CD4-positive, alpha-beta memory T cell (primary cell): ENCODE measurements around the gene RER1. TPM values are rescaled to one million over a fixed set of nuclear protein-coding genes. Genes with fewer than 3 reads are reported as not detected.

Experiments used
- CTCF ChIA-PET: fragments of 350-600 bp; sonication (Branson Sonifier 250); formaldehyde crosslinking; loops from one replicate; lab custom pipeline; 2021; ENCODE audit warnings: inconsistent platforms; ENCODE audit not compliant: partially characterized antibody; lab: Charles Lee
- POLR2A ChIA-PET: fragments of 350-600 bp; sonication (Branson Sonifier 250); formaldehyde crosslinking; loops from one replicate; lab custom pipeline; 2021; ENCODE audit not compliant: partially characterized antibody; lab: Charles Lee
- DNase-seq, 5 donors: peaks; one replicate each; pipeline versions ENCODE4 v3.0.0 to v3.0.0-alpha.2; 2020 to 2022; ENCODE audit warnings: mixed read lengths in 1 of 5
- H3K27ac ChIP-seq: one replicate; pipeline ENCODE4 v1.7.0; 2013; ENCODE audit warnings: low read depth, low read length
- H3K27me3 ChIP-seq: 2 replicates; pipeline ENCODE4 v1.7.0; 2013; ENCODE audit warnings: mild to moderate bottlenecking, low read length, moderate library complexity; ENCODE audit not compliant: insufficient read depth
- H3K36me3 ChIP-seq: 2 replicates; pipeline ENCODE4 v1.7.0; 2013; ENCODE audit warnings: mild to moderate bottlenecking, low read length, moderate library complexity; ENCODE audit not compliant: insufficient read depth
- H3K4me1 ChIP-seq: 2 replicates; pipeline ENCODE4 v1.7.0; 2013; ENCODE audit warnings: mild to moderate bottlenecking, low read length, moderate library complexity; ENCODE audit not compliant: insufficient read depth
- H3K4me3 ChIP-seq, 2 donors: one replicate each; pipeline ENCODE4 v1.7.0; 2013; ENCODE audit warnings: low read length in 2 of 2, mild to moderate bottlenecking in 1 of 2
- H3K9me3 ChIP-seq, 2 donors: one replicate each; pipeline ENCODE4 v1.7.0; 2013; ENCODE audit warnings: low read length in 2 of 2, control low read depth in 1 of 2; ENCODE audit not compliant: control insufficient read depth in 1 of 2
- H3K27ac Mint-ChIP-seq, 7 donors: one replicate each; pipeline ENCODE4 v1.8.0; 2020 to 2021; ENCODE audit warnings: mixed read lengths in 7 of 7, mild to moderate bottlenecking in 6 of 7, inconsistent platforms in 3 of 7, moderate library complexity in 3 of 7
- H3K27me3 Mint-ChIP-seq, 2 donors: one replicate each; pipeline ENCODE4 v1.8.0; 2020 to 2021; ENCODE audit warnings: mixed read lengths in 2 of 2
- H3K36me3 Mint-ChIP-seq, 2 donors: one replicate each; pipeline ENCODE4 v1.8.0; 2020 to 2021; ENCODE audit warnings: mixed read lengths in 2 of 2, inconsistent platforms in 1 of 2, mild to moderate bottlenecking in 1 of 2
- H3K4me1 Mint-ChIP-seq, 4 donors: one replicate each; pipeline ENCODE4 v1.8.0; 2020 to 2021; ENCODE audit warnings: mixed read lengths in 4 of 4, mild to moderate bottlenecking in 1 of 4
- H3K4me3 Mint-ChIP-seq, 8 donors: one replicate each; pipeline ENCODE4 v1.8.0; 2020 to 2021; ENCODE audit warnings: mixed read lengths in 8 of 8, mild to moderate bottlenecking in 7 of 8, moderate library complexity in 6 of 8, inconsistent platforms in 3 of 8
- H3K9me3 Mint-ChIP-seq, 8 donors: one replicate each; pipeline ENCODE4 v1.8.0; 2020 to 2021; ENCODE audit warnings: mixed read lengths in 8 of 8, mild to moderate bottlenecking in 5 of 8, inconsistent platforms in 3 of 8, moderate library complexity in 1 of 8
- intact Hi-C: fragments of 100-400 bp; cut with micrococcal nuclease; formaldehyde crosslinking; loops from one replicate; pipeline ENCODE4 v1.15.1; 2023
- polyA plus RNA-seq, 2 donors: library from polyadenylated mRNA; unstranded; fragments of 300-500 nt; fragmentation: Illumina TruSeq; gene quantifications; one replicate each; pipeline ENCODE4 v1.2.3, GENCODE V29; 2021
- total RNA-seq, 2 experiments: library from RNA; stranded (reverse); gene quantifications; one replicate each; pipeline ENCODE4 v1.2.3, GENCODE V29; 2021

Gene RER1
- total and polyA plus RNA-seq, 4 experiments from 2014 or later: 131 to 221 (median 150) TPM

GRCh38 chr1:2376261-2376741, 15.3 kb upstream of the RER1 start:
- intact Hi-C loops: no loop called here
- ChIA-PET CTCF (interaction anchor here (10.5 kb wide), 1 partner anchor 181 kb away, joined by 236 read pairs; the partner anchor contains the start of gene FAAP20), POLR2A (interaction anchor here (1.6 kb wide), 1 partner anchor 181 kb away, joined by 4 read pairs; the partner anchor contains the start of gene FAAP20)
- Histone ChIP-seq H3K9me3 (no peaks in the 10 kb centered on the region), H3K27me3 (no peaks in the 10 kb centered on the region), H3K4me1 (no peaks in the 10 kb centered on the region), H3K36me3 (no peaks in the 10 kb centered on the region), H3K27ac (no peak overlapping the region), H3K4me3 (no peak overlapping the region)
- no peak overlapping the region for H3K4me3 Mint-ChIP-seq
- H3K36me3 Mint-ChIP-seq: no peaks in the 10 kb centered on the region
- no peak overlapping the region for H3K27ac Mint-ChIP-seq
- H3K27me3 Mint-ChIP-seq: no peaks in the 10 kb centered on the region
- no peak for DNase-seq
- H3K9me3 Mint-ChIP-seq: no peaks in the 10 kb centered on the region
- H3K4me1 Mint-ChIP-seq: no peaks in the 10 kb centered on the region

DNA sequence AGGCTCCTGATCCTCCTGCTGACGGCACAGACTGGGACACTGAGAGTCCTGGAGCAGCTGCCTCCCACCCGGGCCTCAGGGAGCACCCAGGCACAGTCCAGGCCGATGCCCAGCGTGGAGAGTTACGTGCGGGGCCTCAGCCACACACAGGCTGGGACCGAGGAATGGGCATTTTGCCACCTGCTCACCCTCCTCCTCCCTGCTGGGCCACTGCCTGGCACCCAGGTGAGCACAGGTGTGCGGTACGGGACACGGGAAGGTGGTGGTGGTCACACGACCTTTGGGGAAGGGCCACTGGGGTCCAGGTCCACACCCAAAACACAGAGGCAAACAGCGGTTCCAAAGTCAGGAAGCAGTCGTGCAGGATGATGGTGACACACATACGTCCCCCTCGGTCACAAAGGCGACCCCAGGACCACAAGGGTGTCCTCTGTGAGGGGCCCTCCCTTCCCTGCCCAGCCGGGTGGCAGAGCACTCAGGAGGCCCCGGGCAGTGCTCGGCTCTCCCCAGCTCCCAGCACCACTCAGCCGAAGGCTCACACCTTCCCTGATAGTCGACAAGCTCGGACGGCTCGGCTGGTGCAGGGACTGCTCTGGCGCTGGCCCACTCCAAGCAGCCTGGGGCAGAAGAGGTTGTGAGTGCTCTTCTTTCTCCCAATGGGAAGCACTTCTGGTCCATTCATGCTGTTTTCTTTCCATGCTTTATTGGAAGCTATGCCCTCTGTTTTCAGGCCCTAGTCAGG, 14.5 kb upstream of the RER1 start:
- Mint-ChIP-seq H3K27ac (no peak overlapping the region), H3K4me3 (no peak overlapping the region), H3K36me3 (no peaks in the 10 kb centered on the region), H3K9me3 (no peaks in the 10 kb centered on the region), H3K27me3 (no peaks in the 10 kb centered on the region), H3K4me1 (peaks cover 0 to 3% (median 0%) of the 10 kb centered on the region in 4 donors)
- H3K27me3 ChIP-seq: no peaks in the 10 kb centered on the region
- intact Hi-C loops: no loop called here
- H3K9me3 ChIP-seq: no peaks in the 10 kb centered on the region
- H3K4me3 ChIP-seq: no peak overlapping the region
- H3K4me1 ChIP-seq: peaks cover 4% of the 10 kb centered on the region
- ChIA-PET POLR2A (interaction anchor here (1.6 kb wide), 1 partner anchor 182 kb away, joined by 4 read pairs; the partner anchor contains the start of gene FAAP20), CTCF (interaction anchor here (10.5 kb wide), 1 partner anchor 182 kb away, joined by 236 read pairs; the partner anchor contains the start of gene FAAP20)
- no peak overlapping the region for H3K27ac ChIP-seq
- no peak for DNase-seq
- no peaks in the 10 kb centered on the region for H3K36me3 ChIP-seq

- H3K27me3 Mint-ChIP-seq: no peaks in the 10 kb centered on the region
- no peak overlapping the region for H3K4me3 Mint-ChIP-seq
- Histone ChIP-seq H3K4me3 (no peak overlapping the region), H3K4me1 (peaks cover 9% of the 10 kb centered on the region), H3K36me3 (no peaks in the 10 kb centered on the region), H3K27ac (no peak overlapping the region), H3K27me3 (no peaks in the 10 kb centered on the region), H3K9me3 (no peaks in the 10 kb centered on the region)
- no peak for DNase-seq
- peaks cover 0 to 3% (median 0%) of the 10 kb centered on the region in 4 donors for H3K4me1 Mint-ChIP-seq
- H3K27ac Mint-ChIP-seq: no peak overlapping the region
- no peaks in the 10 kb centered on the region for H3K9me3 Mint-ChIP-seq
- no peaks in the 10 kb centered on the region for H3K36me3 Mint-ChIP-seq
- POLR2A ChIA-PET: interaction anchor here (1.6 kb wide), 1 partner anchor 183 kb away, joined by 4 read pairs; the partner anchor contains the start of gene FAAP20
- intact Hi-C loops: no loop called here
- CTCF ChIA-PET: interaction anchor here (1.2 to 10.5 kb wide), 4 partner anchors 63 to 238 kb away, joined by 3 to 236 read pairs (median 4); partner anchors contain the start of gene FAAP20
Observed at GRCh38 chr1:2377751-2378440, 13.7 kb upstream of the RER1 start.

DNA sequence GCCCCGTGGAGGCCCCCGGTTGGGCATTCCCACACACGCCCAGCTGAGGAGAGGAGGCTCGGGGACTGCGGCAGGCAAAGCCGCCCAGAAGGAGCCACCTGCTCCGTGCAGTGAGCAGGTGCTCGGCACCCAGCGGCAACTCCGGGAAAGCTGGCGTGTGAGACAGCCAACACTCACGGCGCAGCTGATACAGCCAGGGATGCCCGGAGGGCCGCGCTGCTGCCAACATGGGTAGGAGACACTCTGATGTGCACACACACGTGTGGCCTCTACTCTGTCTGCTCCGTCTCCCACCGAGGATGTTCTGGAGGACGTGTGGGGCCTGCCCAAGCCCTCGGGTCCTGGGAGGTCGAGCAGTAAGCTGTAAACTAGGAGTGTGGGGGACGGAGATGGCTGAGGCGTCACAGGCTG, 13.2 kb upstream of the RER1 start:
- no peaks in the 10 kb centered on the region for H3K9me3 ChIP-seq
- intact Hi-C loops: no loop called here
- no peak overlapping the region for H3K27ac ChIP-seq
- H3K4me3 Mint-ChIP-seq: no peak overlapping the region
- H3K4me1 ChIP-seq: peaks cover 9% of the 10 kb centered on the region
- no peak for DNase-seq
- ChIA-PET CTCF (interaction anchor here (0.9 to 10.5 kb wide), 5 partner anchors 13 to 238 kb away, joined by 3 to 236 read pairs (median 3); partner anchors contain the start of genes FAAP20, MORN1 and RER1), POLR2A (interaction anchor here (4.2 kb wide), 1 partner anchor 183 kb away, joined by 68 read pairs; the partner anchor contains the start of gene FAAP20)
- no peaks in the 10 kb centered on the region for H3K27me3 Mint-ChIP-seq
- no peaks in the 10 kb centered on the region for H3K9me3 Mint-ChIP-seq
- H3K4me1 Mint-ChIP-seq: peaks cover 0 to 3% (median 0%) of the 10 kb centered on the region in 4 donors
- H3K4me3 ChIP-seq: no peak overlapping the region
- no peaks in the 10 kb centered on the region for H3K36me3 ChIP-seq
- no peak overlapping the region for H3K27ac Mint-ChIP-seq
- no peaks in the 10 kb centered on the region for H3K27me3 ChIP-seq
- H3K36me3 Mint-ChIP-seq: no peaks in the 10 kb centered on the region

- POLR2A ChIA-PET: interaction anchor here (4.2 kb wide), 1 partner anchor 184 kb away, joined by 68 read pairs; the partner anchor contains the start of gene FAAP20
- H3K4me1 Mint-ChIP-seq: peaks cover 0 to 3% (median 0%) of the 10 kb centered on the region in 4 donors
- no peaks in the 10 kb centered on the region for H3K36me3 Mint-ChIP-seq
- Histone ChIP-seq H3K4me3 (no peak overlapping the region), H3K27ac (no peak overlapping the region), H3K27me3 (no peaks in the 10 kb centered on the region), H3K4me1 (peaks cover 9% of the 10 kb centered on the region), H3K36me3 (no peaks in the 10 kb centered on the region), H3K9me3 (no peaks in the 10 kb centered on the region)
- H3K9me3 Mint-ChIP-seq: no peaks in the 10 kb centered on the region
- H3K4me3 Mint-ChIP-seq: no peak overlapping the region
- intact Hi-C loops: no loop called here
- H3K27me3 Mint-ChIP-seq: no peaks in the 10 kb centered on the region
- CTCF ChIA-PET: interaction anchor here (0.9 to 10.5 kb wide), 5 partner anchors 12 to 239 kb away, joined by 3 to 236 read pairs (median 3); partner anchors contain the start of genes FAAP20, MORN1 and RER1
- H3K27ac Mint-ChIP-seq: peak overlapping the region in 2 of 7 donors; percentile 41 to 55
- no peak for DNase-seq
Observed at GRCh38 chr1:2378956-2379732, 12.5 kb upstream of the RER1 start.

DNA sequence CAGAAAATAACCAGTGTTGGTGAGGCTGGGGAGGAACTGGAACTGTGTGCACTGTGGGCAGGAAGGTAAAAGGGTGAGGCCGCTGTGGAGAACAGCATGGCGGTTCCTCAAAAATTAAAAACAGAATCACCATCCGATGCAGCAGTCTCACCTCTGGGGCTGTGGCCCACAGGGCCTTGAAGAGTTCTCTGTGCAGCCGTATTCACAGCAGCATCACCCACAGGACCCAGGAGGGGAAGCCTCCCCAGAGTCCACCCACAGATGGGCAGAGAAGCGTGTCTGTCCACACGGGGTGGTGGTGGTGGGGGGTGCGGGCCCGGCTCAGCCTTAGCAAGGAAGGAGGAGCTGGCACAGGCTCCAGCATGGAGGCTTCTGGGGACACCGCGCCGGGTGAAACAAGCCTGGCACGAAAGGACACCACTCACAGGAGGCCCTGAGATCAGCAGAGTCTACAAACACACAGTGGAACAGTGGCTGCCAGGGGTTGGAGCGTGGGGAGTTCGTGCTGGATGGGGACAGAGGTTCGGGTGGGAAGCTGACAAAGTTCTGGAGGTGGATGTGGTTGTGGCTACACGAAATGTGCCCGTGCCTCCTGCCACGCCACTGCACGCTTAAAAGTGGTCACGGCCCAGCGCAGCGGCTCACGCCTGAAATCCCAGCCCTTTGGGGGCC, 11.8 kb upstream of the RER1 start:
- Mint-ChIP-seq H3K4me3 (no peak overlapping the region), H3K27ac (peak overlapping the region in 1 of 7 donors; percentile 41), H3K4me1 (peaks cover 0 to 3% (median 0%) of the 10 kb centered on the region in 4 donors), H3K36me3 (no peaks in the 10 kb centered on the region), H3K9me3 (no peaks in the 10 kb centered on the region), H3K27me3 (no peaks in the 10 kb centered on the region)
- no peak overlapping the region for H3K4me3 ChIP-seq
- H3K36me3 ChIP-seq: no peaks in the 10 kb centered on the region
- DNase-seq: no peak
- ChIA-PET CTCF (interaction anchor here (1.4 to 10.5 kb wide), 4 partner anchors 65 to 192 kb away, joined by 3 to 236 read pairs (median 9); partner anchors contain the start of gene FAAP20), POLR2A (interaction anchor here (4.2 kb wide), 1 partner anchor 184 kb away, joined by 68 read pairs; the partner anchor contains the start of gene FAAP20)
- no peaks in the 10 kb centered on the region for H3K9me3 ChIP-seq
- H3K27ac ChIP-seq: no peak overlapping the region
- H3K4me1 ChIP-seq: peaks cover 9% of the 10 kb centered on the region
- intact Hi-C loops: no loop called here
- no peaks in the 10 kb centered on the region for H3K27me3 ChIP-seq
